Measurements from ENCODE around the gene CABLES1.

The CABLES1 gene

GRCh38 chr18:23099621-23100020 lies 35.7 kb upstream of the CABLES1 start:
- Histone ChIP-seq H3K27me3 (ENCODE audit: insufficient read depth, poor library complexity, severe bottlenecking) (no peaks in the 10 kb centered on the region), H3K4me3 (ENCODE audit: severe bottlenecking) (no peak overlapping the region), H3K36me3 (ENCODE audit: low read depth) (no peaks in the 10 kb centered on the region), H3K27ac (ENCODE audit: poor library complexity, severe bottlenecking) (no peak overlapping the region), H3K9me3 (ENCODE audit: severe bottlenecking) (no peaks in the 10 kb centered on the region), H3K4me1 (ENCODE audit: insufficient read depth, poor library complexity, severe bottlenecking) (no peaks in the 10 kb centered on the region)
- ATAC-seq (ENCODE audit: low read depth): peak; percentile 82
- DNase-seq (ENCODE audit: low spot score): no peak
- TF ChIP-seq CTCF (IDR thresholded peaks at IDR 0.05; ENCODE audit: poor library complexity, severe bottlenecking): no peak

GRCh38 chr18:23101861-23102432 lies 33.3 kb upstream of the CABLES1 start:
- peak overlapping the region; percentile 25 for H3K27ac ChIP-seq (ENCODE audit: poor library complexity, severe bottlenecking)
- H3K4me1 ChIP-seq (ENCODE audit: insufficient read depth, poor library complexity, severe bottlenecking): peaks cover 15% of the 10 kb centered on the region
- H3K27me3 ChIP-seq (ENCODE audit: insufficient read depth, poor library complexity, severe bottlenecking): no peaks in the 10 kb centered on the region
- no peaks in the 10 kb centered on the region for H3K9me3 ChIP-seq (ENCODE audit: severe bottlenecking)
- TF ChIP-seq CTCF (IDR thresholded peaks at IDR 0.05; ENCODE audit: poor library complexity, severe bottlenecking): no peak
- DNase-seq (ENCODE audit: low spot score) (no peak), ATAC-seq (ENCODE audit: low read depth) (peak; percentile 21; the same call in 2 of the 3 replicates)
- no peak overlapping the region for H3K4me3 ChIP-seq (ENCODE audit: severe bottlenecking)
- no peaks in the 10 kb centered on the region for H3K36me3 ChIP-seq (ENCODE audit: low read depth)

- H3K27ac ChIP-seq (ENCODE audit: poor library complexity, severe bottlenecking): peak overlapping the region; percentile 25
- no peaks in the 10 kb centered on the region for H3K9me3 ChIP-seq (ENCODE audit: severe bottlenecking)
- H3K36me3 ChIP-seq (ENCODE audit: low read depth): no peaks in the 10 kb centered on the region
- no peak for ATAC-seq (ENCODE audit: low read depth)
- no peak for TF ChIP-seq CTCF (IDR thresholded peaks at IDR 0.05; ENCODE audit: poor library complexity, severe bottlenecking)
- no peak overlapping the region for H3K4me3 ChIP-seq (ENCODE audit: severe bottlenecking)
- peaks cover 22% of the 10 kb centered on the region for H3K4me1 ChIP-seq (ENCODE audit: insufficient read depth, poor library complexity, severe bottlenecking)
- DNase-seq (ENCODE audit: low spot score): no peak
- no peaks in the 10 kb centered on the region for H3K27me3 ChIP-seq (ENCODE audit: insufficient read depth, poor library complexity, severe bottlenecking)
These were observed 32.6 kb upstream of the CABLES1 start for GRCh38 chr18:23102493-23103261.

- H3K4me1 ChIP-seq (ENCODE audit: insufficient read depth, poor library complexity, severe bottlenecking): peaks cover 30% of the 10 kb centered on the region
- no peaks in the 10 kb centered on the region for H3K36me3 ChIP-seq (ENCODE audit: low read depth)
- H3K27ac ChIP-seq (ENCODE audit: poor library complexity, severe bottlenecking): no peak overlapping the region
- TF ChIP-seq CTCF (IDR thresholded peaks at IDR 0.05; ENCODE audit: poor library complexity, severe bottlenecking): no peak
- no peaks in the 10 kb centered on the region for H3K27me3 ChIP-seq (ENCODE audit: insufficient read depth, poor library complexity, severe bottlenecking)
- no peak overlapping the region for H3K4me3 ChIP-seq (ENCODE audit: severe bottlenecking)
- no peak for ATAC-seq (ENCODE audit: low read depth)
- no peaks in the 10 kb centered on the region for H3K9me3 ChIP-seq (ENCODE audit: severe bottlenecking)
- no peak for DNase-seq (ENCODE audit: low spot score)
These were observed 31.8 kb upstream of the CABLES1 start for GRCh38 chr18:23103449-23103848.

GRCh38 chr18:23105030-23105429 lies 30.3 kb upstream of the CABLES1 start:
- no peaks in the 10 kb centered on the region for H3K9me3 ChIP-seq (ENCODE audit: severe bottlenecking)
- H3K4me1 ChIP-seq (ENCODE audit: insufficient read depth, poor library complexity, severe bottlenecking): peaks cover 30% of the 10 kb centered on the region
- DNase-seq (ENCODE audit: low spot score) (no peak), ATAC-seq (ENCODE audit: low read depth) (no peak)
- H3K36me3 ChIP-seq (ENCODE audit: low read depth): no peaks in the 10 kb centered on the region
- peak overlapping the region; percentile 81 for H3K27ac ChIP-seq (ENCODE audit: poor library complexity, severe bottlenecking)
- TF ChIP-seq CTCF (IDR thresholded peaks at IDR 0.05; ENCODE audit: poor library complexity, severe bottlenecking): no peak
- H3K27me3 ChIP-seq (ENCODE audit: insufficient read depth, poor library complexity, severe bottlenecking): no peaks in the 10 kb centered on the region
- H3K4me3 ChIP-seq (ENCODE audit: severe bottlenecking): no peak overlapping the region

All from RWPE2 (cell line).